ENCODE results near the gene SCP2. TPM values are rescaled to one million over a fixed set of nuclear protein-coding genes. Genes with fewer than 3 reads are reported as not detected.
"Not testable (repeated sequence)": the region's sequence is repeated elsewhere in the genome, so short reads cannot be mapped to it uniquely, and the experiment has no call there.

Gene SCP2
- total RNA-seq, 1 donor from 2014 or later = 84.7 TPM

- ATAC-seq = no peak
These were observed 10.7 kb upstream of the SCP2 start for GRCh38 chr1:52916241-52916975.

- no peak for ATAC-seq
These were observed 9.9 kb upstream of the SCP2 start for GRCh38 chr1:52917156-52917555.

- ATAC-seq = peak; percentile 4
These were observed 9.5 kb upstream of the SCP2 start for GRCh38 chr1:52917581-52917980.

GRCh38 chr1:52918201-52918600, 8.9 kb upstream of the SCP2 start:
- ATAC-seq = no peak

GRCh38 chr1:52919051-52919722, 7.9 kb upstream of the SCP2 start:
- peak; percentile 16 for ATAC-seq

GRCh38 chr1:52919723-52920483, 7.2 kb upstream of the SCP2 start:
- no peak for ATAC-seq

GRCh38 chr1:52920791-52921291, 6.2 kb upstream of the SCP2 start:
- peak; percentile 46 for ATAC-seq

- ATAC-seq = no peak
These were observed 1.5 kb upstream of the SCP2 start for GRCh38 chr1:52925571-52926005.

GRCh38 chr1:52926864-52927211, 238 bp upstream of the SCP2 start:
- no peak for ATAC-seq

GRCh38 chr1:52928015-52928404, 934 bp downstream of the SCP2 start:
- peak; percentile 49 for ATAC-seq

GRCh38 chr1:52929019-52929418, 1.9 kb downstream of the SCP2 start:
- ATAC-seq = no peak

GRCh38 chr1:52937433-52938182, 10.5 kb downstream of the SCP2 start:
- ATAC-seq = no peak

- no peak for ATAC-seq
These were observed 11.0 kb downstream of the SCP2 start for GRCh38 chr1:52938183-52938451.

- ATAC-seq = no peak
These were observed 16.9 kb downstream of the SCP2 start for GRCh38 chr1:52943876-52944416.

GRCh38 chr1:52944566-52944965, 17.5 kb downstream of the SCP2 start:
- no peak for ATAC-seq

GRCh38 chr1:52947490-52947889, 20.4 kb downstream of the SCP2 start:
- ATAC-seq = no peak

- ATAC-seq = not testable (repeated sequence)
These were observed 22.5 kb downstream of the SCP2 start for GRCh38 chr1:52949602-52950001.

GRCh38 chr1:52952112-52952511, 25.0 kb downstream of the SCP2 start:
- no peak for ATAC-seq

GRCh38 chr1:52955129-52955970, 28.3 kb downstream of the SCP2 start:
- ATAC-seq = no peak

- ATAC-seq = no peak
These were observed 36.0 kb downstream of the SCP2 start for GRCh38 chr1:52963101-52963500.

GRCh38 chr1:52967666-52968065, 40.6 kb downstream of the SCP2 start:
- ATAC-seq = no peak

- not testable (repeated sequence) for ATAC-seq
These were observed 42.2 kb downstream of the SCP2 start for GRCh38 chr1:52969234-52969633.

Measured in esophagus mucosa (tissue), 1 donor.